ENCODE data around the gene SPAG17.

SPAG17 gene

DNA sequence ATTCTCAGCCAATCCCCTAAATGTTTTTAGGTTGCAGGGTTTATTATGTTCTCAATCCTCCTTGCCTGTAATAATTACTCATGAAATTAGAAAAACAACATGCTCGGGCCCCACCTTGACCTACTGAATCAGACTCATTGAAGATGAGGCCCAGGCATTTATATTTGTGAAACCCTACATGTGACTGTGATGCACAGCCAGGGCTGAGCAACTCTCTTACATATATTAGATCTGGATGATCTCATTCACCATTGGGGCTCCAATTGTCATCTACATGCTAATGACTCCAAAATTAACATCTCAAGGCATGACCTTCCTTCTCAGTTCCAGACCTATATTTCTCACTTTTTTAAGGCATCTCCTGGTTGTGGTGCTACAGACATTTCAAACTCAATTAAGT lies 152.1 kb downstream of the SPAG17 start:
- Histone ChIP-seq H3K9me3 (ENCODE audit: control insufficient read depth, insufficient read depth, low read depth, low read length) (no peaks in the 10 kb centered on the region), H3K36me3 (ENCODE audit: control insufficient read depth in 2 of 2, insufficient read depth in 1 of 2, low read length in 2 of 2) (no peaks in the 10 kb centered on the region), H3K4me3 (ENCODE audit: low read depth, low read length) (no peak overlapping the region), H3K4me1 (ENCODE audit: control insufficient read depth, insufficient read depth, low read length) (no peaks in the 10 kb centered on the region), H3K27ac (ENCODE audit: extremely low read depth, low read depth, low read length) (no peak overlapping the region)
- POLR2A ChIA-PET: interaction anchor here (0.6 kb wide), 1 partner anchor 185 kb away, joined by 3 read pairs; no protein-coding TSS in a partner anchor
- TF ChIP-seq ZNF221 (tag by site-specific recombination; IDR thresholded peaks at IDR 0.05; ENCODE audit: borderline replicate concordance): no peak
- no peak for TF ChIP-seq ZNF621 (tag by site-specific recombination; IDR thresholded peaks at IDR 0.05)
- TF ChIP-seq ZNF112 (tag by site-specific recombination; IDR thresholded peaks at IDR 0.05): no peak
- TF ChIP-seq ZNF157 (tag by site-specific recombination; IDR thresholded peaks at IDR 0.05): no peak
- TF ChIP-seq ZNF558 (tag by site-specific recombination; IDR thresholded peaks at IDR 0.05): no peak
- no peak for TF ChIP-seq ZNF174 (tag by site-specific recombination; IDR thresholded peaks at IDR 0.05)
- TF ChIP-seq SP2 (tag by site-specific recombination; IDR thresholded peaks at IDR 0.05): no peak
- no peak for TF ChIP-seq ZNF837 (tag by site-specific recombination; IDR thresholded peaks at IDR 0.05)
- no peak for TF ChIP-seq INSM2 (tag by site-specific recombination; IDR thresholded peaks at IDR 0.05)
- TF ChIP-seq, protein P1, sequence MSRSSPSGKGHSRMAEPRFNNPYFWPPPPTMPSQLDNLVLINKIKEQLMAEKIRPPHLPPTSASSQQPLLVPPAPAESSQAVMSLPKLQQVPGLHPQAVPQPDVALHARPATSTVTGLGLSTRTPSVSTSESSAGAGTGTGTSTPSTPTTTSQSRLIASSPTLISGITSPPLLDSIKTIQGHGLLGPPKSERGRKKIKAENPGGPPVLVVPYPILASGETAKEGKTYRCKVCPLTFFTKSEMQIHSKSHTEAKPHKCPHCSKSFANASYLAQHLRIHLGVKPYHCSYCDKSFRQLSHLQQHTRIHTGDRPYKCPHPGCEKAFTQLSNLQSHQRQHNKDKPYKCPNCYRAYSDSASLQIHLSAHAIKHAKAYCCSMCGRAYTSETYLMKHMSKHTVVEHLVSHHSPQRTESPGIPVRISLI (tag by site-specific recombination; IDR thresholded peaks at IDR 0.05): no peak
- TF ChIP-seq ZFP3 (tag by site-specific recombination; IDR thresholded peaks at IDR 0.05; ENCODE audit: low read depth): no peak
- TF ChIP-seq, protein P2, sequence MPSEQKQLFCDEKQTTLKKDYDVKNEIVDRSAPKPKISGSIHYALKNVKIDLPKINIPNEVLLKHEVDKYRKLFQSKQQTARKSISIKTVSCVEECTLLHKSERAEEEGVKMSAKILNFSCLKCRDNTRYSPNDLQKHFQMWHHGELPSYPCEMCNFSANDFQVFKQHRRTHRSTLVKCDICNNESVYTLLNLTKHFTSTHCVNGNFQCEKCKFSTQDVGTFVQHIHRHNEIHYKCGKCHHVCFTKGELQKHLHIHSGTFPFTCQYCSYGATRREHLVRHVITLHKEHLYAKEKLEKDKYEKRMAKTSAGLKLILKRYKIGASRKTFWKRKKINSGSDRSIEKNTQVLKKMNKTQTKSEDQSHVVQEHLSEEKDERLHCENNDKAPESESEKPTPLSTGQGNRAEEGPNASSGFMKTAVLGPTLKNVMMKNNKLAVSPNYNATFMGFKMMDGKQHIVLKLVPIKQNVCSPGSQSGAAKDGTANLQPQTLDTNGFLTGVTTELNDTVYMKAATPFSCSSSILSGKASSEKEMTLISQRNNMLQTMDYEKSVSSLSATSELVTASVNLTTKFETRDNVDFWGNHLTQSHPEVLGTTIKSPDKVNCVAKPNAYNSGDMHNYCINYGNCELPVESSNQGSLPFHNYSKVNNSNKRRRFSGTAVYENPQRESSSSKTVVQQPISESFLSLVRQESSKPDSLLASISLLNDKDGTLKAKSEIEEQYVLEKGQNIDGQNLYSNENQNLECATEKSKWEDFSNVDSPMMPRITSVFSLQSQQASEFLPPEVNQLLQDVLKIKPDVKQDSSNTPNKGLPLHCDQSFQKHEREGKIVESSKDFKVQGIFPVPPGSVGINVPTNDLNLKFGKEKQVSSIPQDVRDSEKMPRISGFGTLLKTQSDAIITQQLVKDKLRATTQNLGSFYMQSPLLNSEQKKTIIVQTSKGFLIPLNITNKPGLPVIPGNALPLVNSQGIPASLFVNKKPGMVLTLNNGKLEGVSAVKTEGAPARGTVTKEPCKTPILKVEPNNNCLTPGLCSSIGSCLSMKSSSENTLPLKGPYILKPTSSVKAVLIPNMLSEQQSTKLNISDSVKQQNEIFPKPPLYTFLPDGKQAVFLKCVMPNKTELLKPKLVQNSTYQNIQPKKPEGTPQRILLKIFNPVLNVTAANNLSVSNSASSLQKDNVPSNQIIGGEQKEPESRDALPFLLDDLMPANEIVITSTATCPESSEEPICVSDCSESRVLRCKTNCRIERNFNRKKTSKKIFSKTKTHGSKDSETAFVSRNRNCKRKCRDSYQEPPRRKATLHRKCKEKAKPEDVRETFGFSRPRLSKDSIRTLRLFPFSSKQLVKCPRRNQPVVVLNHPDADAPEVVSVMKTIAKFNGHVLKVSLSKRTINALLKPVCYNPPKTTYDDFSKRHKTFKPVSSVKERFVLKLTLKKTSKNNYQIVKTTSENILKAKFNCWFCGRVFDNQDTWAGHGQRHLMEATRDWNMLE (tag by site-specific recombination; conservative IDR thresholded peaks at IDR 0.05; ENCODE audit: low read depth): no peak
- TF ChIP-seq ZNF654 (tag by site-specific recombination; IDR thresholded peaks at IDR 0.05; ENCODE audit: low read depth): no peak
- no peak for TF ChIP-seq ZNF76 (tag by site-specific recombination; IDR thresholded peaks at IDR 0.05; ENCODE audit: borderline replicate concordance, low read depth)
- no peak for TF ChIP-seq ZBTB48 (tag by site-specific recombination; IDR thresholded peaks at IDR 0.05)
- TF ChIP-seq TCF7L2 (IDR thresholded peaks at IDR 0.05; ENCODE audit: borderline replicate concordance, low read depth, low read length): no peak
- TF ChIP-seq ZNF433 (tag by site-specific recombination; IDR thresholded peaks at IDR 0.05; ENCODE audit: low read depth): no peak
- no peak for TF ChIP-seq ZBTB20 (tag by site-specific recombination; IDR thresholded peaks at IDR 0.05)
- no peak for TF ChIP-seq HOXD13 (CRISPR knock-in tag; IDR thresholded peaks at IDR 0.05; ENCODE audit: borderline replicate concordance)
- CTCF ChIA-PET: no interaction called here

GRCh38 chr1:118028267-118028666 lies 156.8 kb downstream of the SPAG17 start:
- H3K4me1 ChIP-seq (ENCODE audit: control insufficient read depth, insufficient read depth, low read length): no peaks in the 10 kb centered on the region
- POLR2A ChIA-PET: no interaction called here
- TF ChIP-seq KLF7 (tag by site-specific recombination; IDR thresholded peaks at IDR 0.05; ENCODE audit: borderline replicate concordance) (no peak), BCL11A (tag by site-specific recombination; IDR thresholded peaks at IDR 0.05; ENCODE audit: low read depth) (no peak)
- no peak overlapping the region for H3K4me3 ChIP-seq (ENCODE audit: low read depth, low read length)
- CTCF ChIA-PET: no interaction called here
- no peak overlapping the region for H3K27ac ChIP-seq (ENCODE audit: extremely low read depth, low read depth, low read length)
- no peaks in the 10 kb centered on the region for H3K36me3 ChIP-seq (ENCODE audit: control insufficient read depth in 2 of 2, insufficient read depth in 1 of 2, low read length in 2 of 2)
- H3K9me3 ChIP-seq (ENCODE audit: control insufficient read depth, insufficient read depth, low read depth, low read length): no peaks in the 10 kb centered on the region
